GM18526 (cell line): ENCODE results near the gene OR2AP1.

Experiments used
- POLR2A ChIP-seq: IDR thresholded peaks from 3 replicates; pipeline ENCODE4 v1.6.1; 2011; ENCODE audit not compliant: insufficient read length; ENCODE audit errors: extremely low read depth

The OR2AP1 gene

DNA sequence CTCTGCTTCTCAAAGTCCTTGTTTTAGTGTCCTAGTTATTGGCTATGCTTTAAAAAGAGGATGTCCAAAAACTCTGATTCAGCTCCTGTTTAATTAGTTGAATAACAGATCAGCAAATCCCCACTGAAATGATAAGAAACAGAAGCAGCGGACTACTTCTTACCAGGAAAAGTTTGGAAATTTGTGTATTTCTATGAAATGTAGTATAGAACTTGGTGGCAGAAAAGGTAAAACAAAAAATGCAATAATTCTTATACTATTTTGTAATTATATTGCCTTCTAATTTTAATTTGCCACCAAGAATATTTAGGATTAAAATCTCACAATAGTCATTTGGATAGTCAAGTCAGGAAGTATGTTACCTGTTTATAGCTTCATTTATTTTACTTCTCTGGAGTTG, at the start of gene OR2AP1:
TSS of gene OR2AP1 (plus strand) at position 301 of the 400 bp plus-strand sequence. CDS start 1,947 bp downstream, outside the sequence.
- TF ChIP-seq POLR2A, result no peak

DNA sequence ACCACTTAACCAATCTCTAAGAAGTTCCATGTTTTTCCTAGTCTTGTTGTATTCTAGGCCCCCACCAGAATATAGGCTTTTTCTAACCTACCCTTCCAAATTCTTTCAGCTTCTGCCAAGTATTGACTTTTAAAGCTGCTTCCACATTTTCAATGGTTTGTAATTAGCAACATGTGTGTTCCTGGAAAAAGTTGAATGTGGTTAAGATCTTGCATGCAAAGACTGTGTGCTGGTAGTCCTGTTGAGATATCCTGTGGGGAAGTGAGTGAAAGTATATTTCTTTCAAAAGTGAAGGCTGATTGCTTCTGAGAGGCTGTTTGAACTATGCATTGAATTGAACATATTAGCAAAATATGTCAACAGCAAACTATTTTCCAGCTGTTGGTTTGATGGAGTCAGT, 23.5 kb upstream of the OR2AP1 start:
- TF ChIP-seq POLR2A, result no peak

DNA sequence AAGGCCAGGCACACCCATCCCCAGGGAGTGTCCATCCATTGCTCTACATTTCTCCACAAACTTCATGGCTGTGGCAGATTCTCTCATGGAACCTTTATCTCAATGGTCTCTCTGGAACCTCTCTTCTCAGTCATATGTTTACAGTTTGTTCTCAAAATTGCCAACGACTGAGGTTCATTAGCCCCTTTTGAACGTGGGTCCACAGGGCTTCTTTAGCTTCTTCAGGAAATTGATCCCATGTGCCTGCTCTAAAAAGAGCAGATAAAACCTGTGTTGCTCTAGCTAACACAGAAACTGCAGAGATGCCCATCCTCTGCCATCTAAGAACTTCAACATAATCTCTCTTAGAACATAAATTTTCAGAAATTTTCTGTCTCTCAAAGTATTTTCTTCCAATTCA, 23.0 kb upstream of the OR2AP1 start, which contains the start of gene OR6C4:
TSS of gene OR6C4 (plus strand) at position 301 of the 400 bp plus-strand sequence. CDS start 1,625 bp downstream, outside the sequence.
- no peak for TF ChIP-seq POLR2A

DNA sequence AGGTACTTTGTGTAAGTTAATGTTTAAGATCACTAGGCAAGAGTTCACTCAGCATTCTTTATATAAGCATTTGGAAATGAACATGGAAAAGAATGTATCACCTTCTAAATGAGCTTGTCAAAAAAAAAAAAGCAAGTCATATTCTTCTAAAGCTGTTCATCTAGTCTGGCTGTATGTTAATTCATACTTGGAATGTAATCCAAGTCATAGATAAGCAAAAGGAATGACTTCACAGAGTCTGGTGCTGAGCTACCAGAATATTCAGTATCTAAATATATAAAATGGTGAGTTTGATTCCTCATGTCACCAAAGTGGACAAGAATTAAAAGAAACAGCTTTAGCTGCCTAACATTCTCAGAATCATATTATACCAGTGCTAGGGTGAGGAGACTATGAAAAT, 18.0 kb upstream of the OR2AP1 start:
- TF ChIP-seq POLR2A, result no peak

DNA sequence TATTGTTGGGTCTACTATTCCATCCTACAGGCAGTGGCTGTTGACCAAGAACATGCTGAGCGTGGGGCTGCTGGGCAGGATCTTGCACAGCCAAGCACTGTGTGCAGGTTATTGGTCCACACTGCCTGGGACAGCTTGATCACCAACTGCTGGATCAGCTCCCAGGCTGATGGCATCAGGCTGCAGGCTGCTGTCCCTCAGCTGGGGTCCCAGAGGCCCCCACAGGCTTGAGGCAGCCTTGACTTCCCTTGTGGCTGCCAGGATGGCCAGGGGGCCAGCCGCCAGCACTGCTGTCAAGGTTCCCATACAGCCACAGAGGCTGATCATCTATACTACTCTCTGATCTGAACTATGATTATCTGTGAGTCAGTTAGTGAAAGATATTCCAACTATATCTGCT, 9.8 kb downstream of the OR2AP1 start:
- no peak for TF ChIP-seq POLR2A

DNA sequence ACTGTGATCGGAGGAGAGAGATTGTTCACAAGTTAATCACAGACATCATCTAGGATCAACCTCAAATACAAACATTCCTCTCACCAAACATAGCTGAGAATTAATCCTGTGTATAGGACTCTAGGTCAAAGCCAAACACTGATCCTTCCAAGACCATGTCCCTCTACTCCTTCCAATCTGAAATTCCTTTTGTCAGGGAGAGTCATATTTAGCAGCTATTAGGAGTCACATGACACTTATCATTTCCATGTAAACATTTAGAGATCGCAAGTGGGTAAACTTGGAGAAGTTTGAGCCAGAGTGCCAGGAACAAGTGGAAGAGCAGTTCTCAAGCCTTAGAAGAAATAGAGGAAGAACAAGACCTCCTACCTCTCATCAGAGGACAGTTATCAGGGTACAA, 13.5 kb downstream of the OR2AP1 start:
- TF ChIP-seq POLR2A, result no peak

DNA sequence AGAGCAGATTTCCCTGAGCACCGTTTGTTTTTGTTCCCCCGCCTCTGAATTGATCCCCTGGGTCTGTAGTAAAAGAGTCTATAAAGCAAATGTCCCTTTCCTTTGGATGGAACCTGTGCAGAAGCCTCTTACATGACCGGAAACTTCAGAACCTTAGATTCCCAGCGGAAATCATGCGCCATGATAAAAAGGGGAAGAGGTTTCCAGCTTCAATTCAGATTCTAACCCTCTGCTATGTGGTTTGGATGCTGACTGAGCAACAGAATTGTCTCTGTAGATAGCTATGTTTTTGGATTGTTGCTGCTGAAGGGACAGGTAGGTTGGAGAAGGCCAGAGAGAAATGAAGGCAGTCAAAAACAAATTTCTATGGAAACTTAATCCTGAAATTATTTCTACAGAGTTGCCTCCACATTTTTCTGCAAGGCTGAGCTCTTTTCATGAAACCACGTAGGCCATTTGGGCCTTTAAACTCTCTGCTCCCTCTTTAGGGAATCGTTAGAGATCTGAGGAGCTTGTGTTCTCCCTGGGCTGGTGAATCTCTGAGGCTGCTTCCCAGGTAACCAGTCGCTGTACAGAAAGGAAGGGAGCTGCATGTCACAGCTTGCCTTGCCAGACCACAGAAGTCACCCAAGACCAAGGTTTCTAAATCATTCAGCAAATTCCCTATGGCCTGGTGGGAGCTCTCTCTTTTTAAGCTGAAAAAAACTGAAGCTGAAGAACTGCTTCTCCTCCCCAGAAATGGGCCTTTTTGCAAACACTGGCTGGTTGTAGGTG, 35.7 kb downstream of the OR2AP1 start:
- no peak for TF ChIP-seq POLR2A

DNA sequence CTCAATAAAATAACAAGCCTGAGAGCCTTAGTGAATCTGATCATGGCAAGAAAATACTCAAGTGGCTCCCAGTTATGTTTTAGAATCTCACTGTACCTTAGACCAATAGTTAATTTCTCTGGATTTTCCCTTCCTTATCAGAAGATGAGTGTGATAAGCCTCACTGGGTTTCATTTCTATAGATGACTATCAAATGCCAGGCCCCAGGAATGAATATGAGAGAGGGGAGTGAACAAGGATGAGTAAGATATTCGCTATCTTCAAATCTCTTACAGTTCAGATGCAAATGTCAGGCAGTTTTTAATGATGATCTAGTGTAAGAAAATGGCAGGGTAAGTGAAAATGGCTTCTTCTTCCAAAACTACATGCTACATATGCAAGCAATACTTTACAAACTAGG, 38.3 kb downstream of the OR2AP1 start:
- no peak for TF ChIP-seq POLR2A

DNA sequence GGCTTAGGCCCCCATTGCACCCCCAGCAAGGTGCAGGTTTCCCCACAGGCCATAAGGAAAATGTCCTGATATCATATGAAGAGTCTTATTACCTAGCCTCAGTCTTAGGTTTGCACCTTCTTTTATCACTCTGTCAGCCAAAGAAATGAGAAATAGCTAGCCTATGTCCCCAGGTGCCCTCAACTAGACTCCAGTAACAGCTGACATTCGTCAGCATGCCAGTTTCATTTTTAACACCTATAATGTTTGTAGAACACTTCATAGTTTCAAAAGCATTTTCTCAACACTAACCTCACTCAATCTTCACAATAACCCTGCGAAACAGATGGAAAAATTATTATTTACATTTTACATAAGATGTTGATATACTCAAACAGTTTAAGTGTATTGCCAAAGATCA, 40.4 kb downstream of the OR2AP1 start:
- TF ChIP-seq POLR2A, result no peak

DNA sequence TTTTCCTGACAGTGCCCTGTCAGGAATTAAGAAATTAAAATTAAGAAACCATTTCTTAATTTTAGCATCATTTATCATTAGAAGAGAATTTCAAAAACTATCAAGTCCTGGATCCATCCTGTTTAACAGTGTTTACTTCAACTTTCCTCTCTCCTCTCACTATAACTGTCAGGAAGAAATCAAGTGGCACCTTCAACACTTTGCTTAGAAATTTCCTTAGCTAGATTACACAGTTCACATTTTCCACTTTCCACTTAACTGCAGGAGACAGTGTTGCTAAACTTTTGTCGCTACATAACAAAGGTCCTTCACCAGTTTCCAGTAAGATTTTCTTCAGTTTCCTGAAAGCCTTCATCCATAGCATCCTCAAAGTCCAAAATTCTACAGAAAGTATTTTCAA, 42.5 kb downstream of the OR2AP1 start:
- no peak for TF ChIP-seq POLR2A

DNA sequence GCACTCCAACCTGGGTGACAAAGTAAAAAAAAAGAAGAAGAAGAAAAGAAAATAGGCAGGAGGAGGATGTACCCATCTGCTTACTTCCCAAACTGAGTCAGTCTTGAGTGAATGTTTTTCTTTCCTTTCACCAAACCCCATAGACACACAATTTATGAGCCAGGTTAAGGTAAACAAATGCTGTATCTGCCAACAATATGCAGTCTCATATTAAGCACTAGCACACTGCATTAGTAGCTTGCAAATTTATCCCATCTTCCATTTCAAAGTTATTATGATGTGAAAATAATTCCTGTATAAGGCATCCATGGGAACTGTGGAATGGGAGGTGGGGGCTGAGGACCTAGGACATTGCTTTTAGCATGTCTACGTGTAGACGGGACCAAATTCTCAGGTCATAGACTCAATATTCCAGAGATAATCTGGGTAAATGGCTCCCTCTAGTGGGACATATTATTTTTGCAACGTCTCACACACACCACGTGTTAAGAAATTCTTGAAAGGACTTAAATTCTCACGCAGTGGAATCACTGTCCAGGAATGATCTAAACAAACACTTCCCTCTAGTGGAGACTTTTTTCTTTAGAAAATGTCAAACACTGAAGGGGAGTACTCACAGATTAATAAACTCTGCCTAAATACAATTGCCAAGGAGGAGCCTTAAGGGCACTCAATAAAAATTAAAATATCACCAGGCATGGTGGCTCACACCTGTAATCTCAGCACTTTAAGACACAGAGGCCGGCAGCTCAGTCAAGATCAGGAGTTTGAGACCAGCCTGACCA, 47.3 kb downstream of the OR2AP1 start:
- no peak for TF ChIP-seq POLR2A

DNA sequence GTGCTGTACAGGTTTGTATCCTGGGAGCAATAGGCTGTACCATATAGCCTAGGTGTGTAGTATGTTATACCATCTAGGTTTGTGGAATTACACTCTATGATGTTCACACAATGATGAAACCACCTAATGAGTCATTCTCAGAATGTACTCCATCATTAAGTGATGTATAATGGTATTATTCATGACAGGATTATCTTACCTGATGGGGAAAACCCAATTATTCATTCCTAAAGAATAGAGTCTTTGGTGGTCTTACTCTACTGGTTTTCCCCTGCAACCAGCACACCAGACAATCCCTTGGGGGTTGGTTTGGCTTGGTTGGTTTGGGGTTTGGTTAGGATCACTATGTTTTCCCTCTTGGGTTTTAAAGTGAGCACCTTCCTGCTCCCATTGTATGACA, 51.8 kb downstream of the OR2AP1 start:
- no peak for TF ChIP-seq POLR2A
